Measurements from ENCODE around the gene DKK1.
"Not testable (repeated sequence)": the region's sequence is repeated elsewhere in the genome, so short reads cannot be mapped to it uniquely, and the experiment has no call there.

Gene DKK1

GRCh38 chr10:52318822-52319464 is 4.9 kb downstream of the DKK1 start:
- DNase-seq: no peak

GRCh38 chr10:52319926-52320325 is 5.8 kb downstream of the DKK1 start:
- DNase-seq: no peak

- DNase-seq: no peak
These were observed 8.2 kb downstream of the DKK1 start for GRCh38 chr10:52322323-52322722.

- no peak for DNase-seq
These were observed 8.9 kb downstream of the DKK1 start for GRCh38 chr10:52322936-52323335.

- no peak for DNase-seq
These were observed 12.3 kb downstream of the DKK1 start for GRCh38 chr10:52326382-52326781.

- DNase-seq: no peak
These were observed 17.7 kb downstream of the DKK1 start for GRCh38 chr10:52331638-52332364.

- no peak for DNase-seq
These were observed 18.7 kb downstream of the DKK1 start for GRCh38 chr10:52332815-52333214.

GRCh38 chr10:52334595-52334994 is 20.5 kb downstream of the DKK1 start:
- DNase-seq: no peak

GRCh38 chr10:52335665-52336064 is 21.6 kb downstream of the DKK1 start:
- DNase-seq: no peak

- no peak for DNase-seq
These were observed 23.1 kb downstream of the DKK1 start for GRCh38 chr10:52337225-52337624.

GRCh38 chr10:52343439-52343838 is 29.4 kb downstream of the DKK1 start:
- DNase-seq: no peak

GRCh38 chr10:52346394-52347326 is 32.6 kb downstream of the DKK1 start:
- DNase-seq: no peak

GRCh38 chr10:52347327-52347667 is 33.2 kb downstream of the DKK1 start:
- no peak for DNase-seq

GRCh38 chr10:52348037-52348564 is 34.0 kb downstream of the DKK1 start:
- no peak for DNase-seq

GRCh38 chr10:52351914-52352330 is 37.8 kb downstream of the DKK1 start:
- no peak for DNase-seq

GRCh38 chr10:52353205-52353604 is 39.1 kb downstream of the DKK1 start:
- DNase-seq: no peak

GRCh38 chr10:52353960-52354394 is 39.9 kb downstream of the DKK1 start:
- no peak for DNase-seq

GRCh38 chr10:52357971-52358370 is 43.9 kb downstream of the DKK1 start:
- no peak for DNase-seq

GRCh38 chr10:52359441-52359840 is 45.4 kb downstream of the DKK1 start:
- no peak for DNase-seq

- DNase-seq: not testable (repeated sequence)
These were observed 51.7 kb downstream of the DKK1 start for GRCh38 chr10:52365547-52366432.

All from DMS79 treated with DMSO at 0.1 percent for 48 hours (cell line).